OCI-LY7 (cell line): ENCODE results near the gene DGLUCY.

Experiments
- CTCF ChIP-seq: fragments of 200-600 bp; sonication (generic); conservative IDR thresholded peaks from 2 replicates; pipeline ENCODE4 v1.5.1; 2014; ENCODE audit warnings: mild to moderate bottlenecking, antibody characterized with exemption, low read length, moderate library complexity, mixed read lengths
- EZH2phosphoT487 ChIP-seq: fragments of 200-600 bp; sonication (generic); IDR thresholded peaks from 2 replicates; pipeline ENCODE4 v1.6.1; 2018; ENCODE audit warnings: low read depth, borderline replicate concordance, mild to moderate bottlenecking, mixed run types, antibody characterized with exemption, low read length, moderate library complexity, mixed read lengths

GRCh38 chr14:91145391-91146160 lies 31.7 kb downstream of the DGLUCY start:
- TF ChIP-seq CTCF (no peak), EZH2phosphoT487 (no peak)
